Endodermal cell (in vitro differentiated cells): ENCODE results near the gene LIPC. TPM values are rescaled to one million over a fixed set of nuclear protein-coding genes. Genes with fewer than 3 reads are reported as not detected.

Experiments
- DNase-seq: peaks from one replicate; pipeline ENCODE4 v3.0.0-alpha.2; 2017
- H3K27ac ChIP-seq: 2 replicates; pipeline ENCODE4 v1.5.1; 2013; ENCODE audit warnings: mild to moderate bottlenecking, low read depth, low read length, moderate library complexity
- H3K27me3 ChIP-seq: 2 replicates; pipeline ENCODE4 v1.6.1; 2013; ENCODE audit warnings: mild to moderate bottlenecking, low read length, moderate library complexity; ENCODE audit not compliant: insufficient read depth, control insufficient read depth, poor library complexity, severe bottlenecking
- H3K36me3 ChIP-seq: 2 replicates; pipeline ENCODE4 v1.7.0; 2013; ENCODE audit warnings: mild to moderate bottlenecking, low read length, moderate library complexity; ENCODE audit not compliant: control insufficient read depth, insufficient read depth
- H3K4me1 ChIP-seq: one replicate; pipeline ENCODE4 v1.7.0; 2013; ENCODE audit warnings: low read length; ENCODE audit not compliant: control insufficient read depth, insufficient read depth
- H3K4me3 ChIP-seq: 2 replicates; pipeline ENCODE4 v1.5.1; 2013; ENCODE audit warnings: mild to moderate bottlenecking, low read length, moderate library complexity
- H3K9ac ChIP-seq: 2 replicates; pipeline ENCODE4 v1.6.1; 2013; ENCODE audit warnings: mild to moderate bottlenecking, low read length, moderate library complexity; ENCODE audit not compliant: poor library complexity, severe bottlenecking; ENCODE audit errors: extremely low read depth
- H3K9me3 ChIP-seq: 2 replicates; pipeline ENCODE4 v1.6.1; 2013; ENCODE audit warnings: mild to moderate bottlenecking, low read length, moderate library complexity; ENCODE audit not compliant: control insufficient read depth
- H3K27ac Mint-ChIP-seq: 2 replicates; pipeline ENCODE4 v1.8.0; 2020; ENCODE audit warnings: mixed read lengths
- H3K27me3 Mint-ChIP-seq: 2 replicates; pipeline ENCODE4 v1.8.0; 2021; ENCODE audit warnings: mild to moderate bottlenecking, mixed read lengths; ENCODE audit not compliant: insufficient read depth
- H3K36me3 Mint-ChIP-seq: 2 replicates; pipeline ENCODE4 v1.8.0; 2020; ENCODE audit warnings: low read depth, mixed read lengths
- H3K4me1 Mint-ChIP-seq: 2 replicates; pipeline ENCODE4 v1.8.0; 2020; ENCODE audit warnings: mixed read lengths
- H3K4me3 Mint-ChIP-seq: 2 replicates; pipeline ENCODE4 v1.8.0; 2020; ENCODE audit warnings: mild to moderate bottlenecking, moderate library complexity, mixed read lengths
- H3K9me3 Mint-ChIP-seq: 2 replicates; pipeline ENCODE4 v1.8.0; 2020; ENCODE audit warnings: mild to moderate bottlenecking, mixed read lengths
- CTCF ChIP-seq: fragments of 200-600 bp; sonication (generic); conservative IDR thresholded peaks from 2 replicates; pipeline ENCODE4 v1.5.0; 2021; ENCODE audit warnings: antibody characterized with exemption, mild to moderate bottlenecking
- WGBS, 2 experiments: methylation state at CpG; one replicate each; pipeline versions ENCODE4 v1.1.5 to v1.1.7; 2013; ENCODE audit warnings: missing lambda C conversion rate in 2 of 2, mixed read lengths in 1 of 2; ENCODE audit not compliant: insufficient coverage in 1 of 2, insufficient read length in 1 of 2; 5-methylcytosine and 5-hydroxymethylcytosine counted together
- total RNA-seq, 2 donors: library from RNA; stranded (reverse); fragmentation: NEBNext Ultra II Directional in 1 of 2; extraction: Animal tissue kit (Norgen Biotek cat#: 25700) in 1 of 2; gene quantifications; 2 replicates in 1 of 2; 3 replicates in 1 of 2; pipeline ENCODE4 v1.2.1, GENCODE V29; 2021

The LIPC gene
- total RNA-seq, 2 donors from 2014 or later = not detected

GRCh38 chr15:58448906-58449305 is 17.1 kb downstream of the LIPC start:
- WGBS, 2 experiments = 78 to 84% methylated on average over 10 of the region's 10 CpGs
- H3K27me3 ChIP-seq = no peaks in the 10 kb centered on the region
- no peaks in the 10 kb centered on the region for H3K27me3 Mint-ChIP-seq
- no peak overlapping the region for H3K27ac Mint-ChIP-seq
- no peak overlapping the region for H3K9ac ChIP-seq
- no peak for TF ChIP-seq CTCF
- no peaks in the 10 kb centered on the region for H3K9me3 Mint-ChIP-seq
- H3K4me3 Mint-ChIP-seq = no peak overlapping the region
- H3K4me1 Mint-ChIP-seq = peaks cover 24% of the 10 kb centered on the region
- no peaks in the 10 kb centered on the region for H3K36me3 ChIP-seq
- DNase-seq = no peak
- no peak overlapping the region for H3K4me3 ChIP-seq
- no peaks in the 10 kb centered on the region for H3K4me1 ChIP-seq
- H3K9me3 ChIP-seq = no peaks in the 10 kb centered on the region
- no peak overlapping the region for H3K27ac ChIP-seq
- H3K36me3 Mint-ChIP-seq = no peaks in the 10 kb centered on the region

GRCh38 chr15:58451826-58452225 is 20.0 kb downstream of the LIPC start:
- DNase-seq = no peak
- Mint-ChIP-seq H3K27ac (no peak overlapping the region), H3K9me3 (no peaks in the 10 kb centered on the region), H3K4me3 (no peak overlapping the region), H3K36me3 (no peaks in the 10 kb centered on the region), H3K27me3 (no peaks in the 10 kb centered on the region), H3K4me1 (peaks cover 27% of the 10 kb centered on the region)
- H3K4me3 ChIP-seq = no peak overlapping the region
- no peak overlapping the region for H3K27ac ChIP-seq
- 98 to 100% methylated on average over 3 to 6 of the region's 6 CpGs for WGBS, 2 experiments
- H3K9me3 ChIP-seq = no peaks in the 10 kb centered on the region
- no peaks in the 10 kb centered on the region for H3K36me3 ChIP-seq
- H3K9ac ChIP-seq = no peak overlapping the region
- no peak for TF ChIP-seq CTCF
- H3K4me1 ChIP-seq = peaks cover 4% of the 10 kb centered on the region
- H3K27me3 ChIP-seq = no peaks in the 10 kb centered on the region

GRCh38 chr15:58452775-58453174 is 21.0 kb downstream of the LIPC start:
- DNase-seq = no peak
- 93 to 100% methylated on average over 1 to 4 of the region's 4 CpGs for WGBS, 2 experiments
- no peak overlapping the region for H3K9ac ChIP-seq
- H3K4me3 ChIP-seq = no peak overlapping the region
- H3K27me3 ChIP-seq = no peaks in the 10 kb centered on the region
- H3K9me3 ChIP-seq = no peaks in the 10 kb centered on the region
- H3K9me3 Mint-ChIP-seq = no peaks in the 10 kb centered on the region
- H3K27ac Mint-ChIP-seq = no peak overlapping the region
- no peaks in the 10 kb centered on the region for H3K27me3 Mint-ChIP-seq
- H3K36me3 ChIP-seq = no peaks in the 10 kb centered on the region
- no peak for TF ChIP-seq CTCF
- H3K4me1 Mint-ChIP-seq = peaks cover 27% of the 10 kb centered on the region
- H3K27ac ChIP-seq = no peak overlapping the region
- H3K36me3 Mint-ChIP-seq = no peaks in the 10 kb centered on the region
- H3K4me1 ChIP-seq = peaks cover 4% of the 10 kb centered on the region
- H3K4me3 Mint-ChIP-seq = no peak overlapping the region
